ENCODE data around the gene SLC6A1. TPM values are rescaled to one million over a fixed set of nuclear protein-coding genes. Genes with fewer than 3 reads are reported as not detected.

Gene SLC6A1
- polyA plus RNA-seq, 1 of the 3 experiments (the other 2 are of a cell fraction) = not detected

- H3K9me3 ChIP-seq = no peaks in the 10 kb centered on the region
- CTCF ChIA-PET = interaction anchor here (1.3 kb wide), 1 partner anchor 24 kb away, joined by 6 read pairs; no protein-coding TSS in a partner anchor
- H3K27ac ChIP-seq (ENCODE audit: low read depth in 2 of 2, low read length in 1 of 2) = no peak overlapping the region
- no peak overlapping the region for H3K4me3 ChIP-seq (ENCODE audit: low read depth in 2 of 2, low read length in 1 of 2)
- H4K20me1 ChIP-seq (ENCODE audit: insufficient read depth) = no peaks in the 10 kb centered on the region
- no peaks in the 10 kb centered on the region for H3K79me2 ChIP-seq (ENCODE audit: insufficient read depth)
- no peaks in the 10 kb centered on the region for H3F3A ChIP-seq (replicated peaks; ENCODE audit: insufficient read depth)
- POLR2A ChIA-PET = no interaction called here
- no peaks in the 10 kb centered on the region for H3K9me2 ChIP-seq
- no peak overlapping the region for H3K4me2 ChIP-seq
- DNase-seq = no peak
- WGBS (ENCODE audit: low lambda C conversion rate) = 68% methylated on average over 19 of the region's 19 CpGs
- no peak for TF ChIP-seq CHD2 (IDR thresholded peaks at IDR 0.05; ENCODE audit: low read length, partially characterized antibody)
- no peak for TF ChIP-seq POLR2AphosphoS5 (IDR thresholded peaks at IDR 0.05; ENCODE audit: low read depth, low read length)
- no peak for TF ChIP-seq GABPA (IDR thresholded peaks at IDR 0.05; ENCODE audit: low read depth)
- no peak for TF ChIP-seq RAD21 (IDR thresholded peaks at IDR 0.05; ENCODE audit: low read length)
- TF ChIP-seq RCOR1 (IDR thresholded peaks at IDR 0.05; ENCODE audit: low read length) = no peak
- TF ChIP-seq EP300 (IDR thresholded peaks at IDR 0.05; ENCODE audit: borderline replicate concordance in 1 of 2, low read depth in 1 of 2, low read length in 1 of 2) = no peak
- TF ChIP-seq RFX5 (IDR thresholded peaks at IDR 0.05; ENCODE audit: low read length) = no peak
- no peak for TF ChIP-seq GATA2 (CRISPR knock-in tag; IDR thresholded peaks at IDR 0.05)
- no peak for TF ChIP-seq FOXM1 (IDR thresholded peaks at IDR 0.05; ENCODE audit: low read depth)
- no peak overlapping the region for H3K9ac ChIP-seq
- peaks cover 11% of the 10 kb centered on the region; the same call in 1 of the 2 replicates for H3K27me3 ChIP-seq (ENCODE audit: insufficient read depth)
- H2AFZ ChIP-seq (ENCODE audit: low read depth) = no peak overlapping the region
- H3K4me1 ChIP-seq (ENCODE audit: control insufficient read depth in 1 of 2, insufficient read depth in 2 of 2, low read depth in 1 of 2, low read length in 1 of 2) = no peaks in the 10 kb centered on the region
- H3K36me3 ChIP-seq (replicated peaks in 1 of 2; ENCODE audit: control insufficient read depth in 1 of 2, insufficient read depth in 2 of 2, low read length in 1 of 2) = no peaks in the 10 kb centered on the region
These were observed 43.4 kb downstream of the SLC6A1 start for GRCh38 chr3:11035757-11036505.

DNA sequence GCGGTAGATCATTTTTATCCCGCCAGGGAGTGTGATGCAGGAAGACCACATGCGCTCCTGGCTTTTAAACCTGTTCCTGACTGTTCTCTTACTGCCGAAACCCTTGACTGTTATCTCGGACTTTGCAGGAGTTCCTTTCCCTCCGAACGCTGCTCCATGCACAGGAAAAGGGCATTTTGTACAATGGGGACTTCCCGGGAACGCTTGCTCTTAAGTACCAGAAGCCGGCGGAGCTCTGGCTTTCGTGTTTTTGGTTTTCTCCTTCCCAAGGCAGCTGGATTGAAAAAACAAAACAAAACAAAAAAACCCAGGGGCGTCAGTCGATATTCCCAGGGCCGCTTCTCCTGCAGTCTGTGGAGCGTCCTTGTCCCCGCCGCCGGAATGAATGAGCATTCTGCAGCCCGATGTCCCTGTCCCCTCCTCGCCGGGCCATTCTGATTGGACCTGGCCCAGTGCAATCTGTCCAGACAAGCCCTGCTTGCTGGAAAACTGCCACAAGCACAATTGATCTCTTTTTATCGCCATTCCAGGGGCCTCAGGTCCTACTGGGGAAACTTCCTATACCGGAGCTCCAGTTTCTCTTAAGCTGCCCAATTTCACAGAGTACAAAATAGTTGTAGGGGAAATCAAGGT is 44.8 kb downstream of the SLC6A1 start:
- no peaks in the 10 kb centered on the region for H3K79me2 ChIP-seq (ENCODE audit: insufficient read depth)
- H3K27ac ChIP-seq (ENCODE audit: low read depth in 2 of 2, low read length in 1 of 2) = no peak overlapping the region
- no peaks in the 10 kb centered on the region for H3K36me3 ChIP-seq (replicated peaks in 1 of 2; ENCODE audit: control insufficient read depth in 1 of 2, insufficient read depth in 2 of 2, low read length in 1 of 2)
- DNase-seq = no peak
- ChIA-PET POLR2A (no interaction called here), CTCF (interaction anchor here (1.0 to 1.1 kb wide), 2 partner anchors 11 to 279 kb away, joined by 3 to 4 read pairs; no protein-coding TSS in a partner anchor)
- no peaks in the 10 kb centered on the region for H3F3A ChIP-seq (replicated peaks; ENCODE audit: insufficient read depth)
- H3K4me1 ChIP-seq (ENCODE audit: control insufficient read depth in 1 of 2, insufficient read depth in 2 of 2, low read depth in 1 of 2, low read length in 1 of 2) = no peaks in the 10 kb centered on the region
- 63% methylated on average over 21 of the region's 24 CpGs for WGBS (ENCODE audit: low lambda C conversion rate)
- no peaks in the 10 kb centered on the region for H3K9me2 ChIP-seq
- H4K20me1 ChIP-seq (ENCODE audit: insufficient read depth) = no peaks in the 10 kb centered on the region
- no peaks in the 10 kb centered on the region for H3K9me3 ChIP-seq
- TF ChIP-seq TEAD4 (IDR thresholded peaks at IDR 0.05; ENCODE audit: borderline replicate concordance, insufficient read depth) (no peak), MAX (IDR thresholded peaks at IDR 0.05; ENCODE audit: low read depth) (no peak), FOSL2 (IDR thresholded peaks at IDR 0.05; ENCODE audit: borderline replicate concordance, low read depth) (no peak), GABPA (IDR thresholded peaks at IDR 0.05; ENCODE audit: low read depth) (no peak), GATA2 (CRISPR knock-in tag; IDR thresholded peaks at IDR 0.05) (no peak), SMC3 (IDR thresholded peaks at IDR 0.05; ENCODE audit: low read depth, low read length) (no peak), RAD21 (IDR thresholded peaks at IDR 0.05; ENCODE audit: low read length) (no peak), EP300 (IDR thresholded peaks at IDR 0.05; ENCODE audit: borderline replicate concordance in 1 of 2, low read depth in 1 of 2, low read length in 1 of 2) (no peak), FOXJ3 (CRISPR knock-in tag; IDR thresholded peaks at IDR 0.05) (no peak), ELF1 (IDR thresholded peaks at IDR 0.05) (no peak), PBX3 (IDR thresholded peaks at IDR 0.05) (no peak), SIN3A (IDR thresholded peaks at IDR 0.05; ENCODE audit: borderline replicate concordance, low read depth, low read length) (no peak), NRF1 (IDR thresholded peaks at IDR 0.05; ENCODE audit: low read depth, low read length) (no peak), JUND (IDR thresholded peaks at IDR 0.05) (no peak), YY1 (IDR thresholded peaks at IDR 0.05; ENCODE audit: low read depth) (no peak), ZBTB33 (IDR thresholded peaks at IDR 0.05; ENCODE audit: borderline replicate concordance, low read depth) (no peak), TCF12 (IDR thresholded peaks at IDR 0.05) (no peak)
- TF ChIP-seq, protein P1, sequence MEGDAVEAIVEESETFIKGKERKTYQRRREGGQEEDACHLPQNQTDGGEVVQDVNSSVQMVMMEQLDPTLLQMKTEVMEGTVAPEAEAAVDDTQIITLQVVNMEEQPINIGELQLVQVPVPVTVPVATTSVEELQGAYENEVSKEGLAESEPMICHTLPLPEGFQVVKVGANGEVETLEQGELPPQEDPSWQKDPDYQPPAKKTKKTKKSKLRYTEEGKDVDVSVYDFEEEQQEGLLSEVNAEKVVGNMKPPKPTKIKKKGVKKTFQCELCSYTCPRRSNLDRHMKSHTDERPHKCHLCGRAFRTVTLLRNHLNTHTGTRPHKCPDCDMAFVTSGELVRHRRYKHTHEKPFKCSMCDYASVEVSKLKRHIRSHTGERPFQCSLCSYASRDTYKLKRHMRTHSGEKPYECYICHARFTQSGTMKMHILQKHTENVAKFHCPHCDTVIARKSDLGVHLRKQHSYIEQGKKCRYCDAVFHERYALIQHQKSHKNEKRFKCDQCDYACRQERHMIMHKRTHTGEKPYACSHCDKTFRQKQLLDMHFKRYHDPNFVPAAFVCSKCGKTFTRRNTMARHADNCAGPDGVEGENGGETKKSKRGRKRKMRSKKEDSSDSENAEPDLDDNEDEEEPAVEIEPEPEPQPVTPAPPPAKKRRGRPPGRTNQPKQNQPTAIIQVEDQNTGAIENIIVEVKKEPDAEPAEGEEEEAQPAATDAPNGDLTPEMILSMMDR (IDR thresholded peaks at IDR 0.05) = no peak
- H3K4me2 ChIP-seq = no peak overlapping the region
- no peak overlapping the region for H2AFZ ChIP-seq (ENCODE audit: low read depth)
- no peak overlapping the region for H3K9ac ChIP-seq
- H3K27me3 ChIP-seq (ENCODE audit: insufficient read depth) = peaks cover 11% of the 10 kb centered on the region; the same call in 1 of the 2 replicates
- H3K4me3 ChIP-seq (ENCODE audit: low read depth in 2 of 2, low read length in 1 of 2) = no peak overlapping the region
